Muscle of back (tissue), 11 donors: ENCODE results near the gene ALKAL2. TPM values are rescaled to one million over a fixed set of nuclear protein-coding genes. Genes with fewer than 3 reads are reported as not detected.

Experiments
- DNase-seq, 3 donors: peaks; one replicate each; pipeline versions ENCODE4 v3.0.0 to v3.0.0-alpha.2; 2013
- polyA plus RNA-seq, 10 donors: library from polyadenylated mRNA; unstranded; fragments of 120-200 nt; gene quantifications; one replicate each; pipeline ENCODE4 v1.2.1, GENCODE V29; 2013; ENCODE audit not compliant: insufficient read length in 10 of 10

The ALKAL2 gene
- polyA plus RNA-seq, 10 donors: 0.83 to 3.0 (median 1.1) TPM

- DNase-seq: no peak
Observed at GRCh38 chr2:273333-273732, 14.6 kb downstream of the ALKAL2 start.

- no peak for DNase-seq
Observed at GRCh38 chr2:271917-272316, 16.0 kb downstream of the ALKAL2 start.

GRCh38 chr2:270861-271260 is 17.0 kb downstream of the ALKAL2 start:
- DNase-seq: no peak

GRCh38 chr2:269356-270030 is 18.4 kb downstream of the ALKAL2 start:
- no peak for DNase-seq

GRCh38 chr2:268323-268722 is 19.6 kb downstream of the ALKAL2 start:
- DNase-seq: no peak

GRCh38 chr2:264493-265468 is 23.1 kb downstream of the ALKAL2 start, which contains the start of gene ACP1:
Gene ACP1 (plus strand): TSS chr2:264947. CDS start chr2:264965, 18 bp downstream.
- peak; percentile 95 to 99 (median 99) for DNase-seq

- DNase-seq: peak in 1 of 3 donors; percentile 70
Observed at GRCh38 chr2:263774-264492, 24.0 kb downstream of the ALKAL2 start, which contains the start of gene SH3YL1. Gene SH3YL1 (minus strand): TSS chr2:264032. CDS start chr2:263984, 48 bp downstream.

GRCh38 chr2:263022-263738 is 24.7 kb downstream of the ALKAL2 start:
- DNase-seq: no peak

GRCh38 chr2:262117-262516 is 25.8 kb downstream of the ALKAL2 start:
- no peak for DNase-seq

GRCh38 chr2:260507-261161 is 27.3 kb downstream of the ALKAL2 start:
- DNase-seq: peak in 1 of 3 donors; percentile 21

- no peak for DNase-seq
Observed at GRCh38 chr2:259789-260331, 28.0 kb downstream of the ALKAL2 start.

GRCh38 chr2:258933-259332 is 29.0 kb downstream of the ALKAL2 start:
- no peak for DNase-seq

- DNase-seq: no peak
Observed at GRCh38 chr2:257842-258241, 30.0 kb downstream of the ALKAL2 start.

- DNase-seq: no peak
Observed at GRCh38 chr2:257429-257828, 30.5 kb downstream of the ALKAL2 start.

- no peak for DNase-seq
Observed at GRCh38 chr2:256094-256493, 31.8 kb downstream of the ALKAL2 start.

GRCh38 chr2:255195-255594 is 32.7 kb downstream of the ALKAL2 start:
- no peak for DNase-seq

GRCh38 chr2:254241-254640 is 33.6 kb downstream of the ALKAL2 start:
- DNase-seq: peak in 1 of 3 donors; percentile 13

GRCh38 chr2:253202-253638 is 34.7 kb downstream of the ALKAL2 start:
- DNase-seq: no peak

- DNase-seq: peak in 1 of 3 donors; percentile 17
Observed at GRCh38 chr2:252001-252602, 35.8 kb downstream of the ALKAL2 start.

- no peak for DNase-seq
Observed at GRCh38 chr2:249538-250042, 38.3 kb downstream of the ALKAL2 start.
